ENCODE data around the gene MPG. TPM values are rescaled to one million over a fixed set of nuclear protein-coding genes. Genes with fewer than 3 reads are reported as not detected.

Gene MPG
- polyA plus RNA-seq, 3 donors = 32.5 to 86.9 (median 70.6) TPM

GRCh38 chr16:125011-125410 lies 47.0 kb downstream of the MPG start:
- Mint-ChIP-seq H3K27ac (no peak overlapping the region), H3K9me3 (no peaks in the 10 kb centered on the region), H3K4me1 (no peaks in the 10 kb centered on the region), H3K27me3 (ENCODE audit: low read depth in 3 of 3) (no peaks in the 10 kb centered on the region), H3K4me3 (no peak overlapping the region), H3K36me3 (peaks cover 23 to 35% of the 10 kb centered on the region in 2 donors)
- intact Hi-C loops (cut with micrococcal nuclease) = no loop called here
- Histone ChIP-seq H3K9ac (ENCODE audit: insufficient read depth, low read length, poor library complexity, severe bottlenecking) (no peak overlapping the region), H3K9me3 (replicated peaks in 1 of 2; ENCODE audit: control insufficient read depth in 1 of 2, insufficient read depth in 1 of 2, low read length in 2 of 2) (no peaks in the 10 kb centered on the region), H2AFZ (ENCODE audit: insufficient read depth, low read depth, low read length, poor library complexity, severe bottlenecking) (no peak overlapping the region), H3K4me3 (replicated peaks in 1 of 3; ENCODE audit: low read depth in 2 of 3, low read length in 3 of 3) (no peak overlapping the region), H3K36me3 (replicated peaks in 1 of 2; ENCODE audit: control insufficient read depth in 1 of 2, insufficient read depth in 2 of 2, low read length in 2 of 2) (peaks cover 2 to 11% of the 10 kb centered on the region in 2 donors), H3K27ac (ENCODE audit: low read depth in 1 of 2, low read length in 2 of 2) (no peak overlapping the region), H3K79me2 (ENCODE audit: insufficient read depth, low read length) (no peaks in the 10 kb centered on the region), H4K20me1 (ENCODE audit: insufficient read depth, low read length) (no peaks in the 10 kb centered on the region), H3K4me1 (ENCODE audit: control insufficient read depth in 1 of 2, insufficient read depth in 2 of 2, low read length in 2 of 2) (no peaks in the 10 kb centered on the region), H3K27me3 (ENCODE audit: control insufficient read depth in 2 of 2, insufficient read depth in 2 of 2, low read length in 2 of 2) (no peaks in the 10 kb centered on the region), H3K4me2 (replicated peaks; ENCODE audit: extremely low read depth, low read length, poor library complexity, severe bottlenecking) (no peak overlapping the region)
- WGBS (ENCODE audit: insufficient coverage) = no CpG with 5 or more reads among the region's 3 CpGs
- no peak for TF ChIP-seq CTCF (IDR thresholded peaks at IDR 0.05)
- DNase-seq = no peak

GRCh38 chr16:129075-129474 lies 51.0 kb downstream of the MPG start:
- intact Hi-C loops (cut with micrococcal nuclease) = no loop called here
- no peak overlapping the region for H3K27ac Mint-ChIP-seq
- H3K27me3 Mint-ChIP-seq (ENCODE audit: low read depth in 3 of 3) = no peaks in the 10 kb centered on the region
- Histone ChIP-seq H3K79me2 (ENCODE audit: insufficient read depth, low read length) (peaks cover 3% of the 10 kb centered on the region), H3K4me3 (replicated peaks in 1 of 3; ENCODE audit: low read depth in 2 of 3, low read length in 3 of 3) (no peak overlapping the region), H3K27me3 (ENCODE audit: control insufficient read depth in 2 of 2, insufficient read depth in 2 of 2, low read length in 2 of 2) (no peaks in the 10 kb centered on the region), H3K4me2 (replicated peaks; ENCODE audit: extremely low read depth, low read length, poor library complexity, severe bottlenecking) (no peak overlapping the region), H3K9ac (ENCODE audit: insufficient read depth, low read length, poor library complexity, severe bottlenecking) (no peak overlapping the region), H3K36me3 (replicated peaks in 1 of 2; ENCODE audit: control insufficient read depth in 1 of 2, insufficient read depth in 2 of 2, low read length in 2 of 2) (peaks cover 0 to 14% of the 10 kb centered on the region in 2 donors), H3K9me3 (replicated peaks in 1 of 2; ENCODE audit: control insufficient read depth in 1 of 2, insufficient read depth in 1 of 2, low read length in 2 of 2) (no peaks in the 10 kb centered on the region), H3K4me1 (ENCODE audit: control insufficient read depth in 1 of 2, insufficient read depth in 2 of 2, low read length in 2 of 2) (no peaks in the 10 kb centered on the region), H2AFZ (ENCODE audit: insufficient read depth, low read depth, low read length, poor library complexity, severe bottlenecking) (no peak overlapping the region), H4K20me1 (ENCODE audit: insufficient read depth, low read length) (no peaks in the 10 kb centered on the region), H3K27ac (ENCODE audit: low read depth in 1 of 2, low read length in 2 of 2) (no peak overlapping the region)
- peaks cover 13 to 23% of the 10 kb centered on the region in 2 donors for H3K36me3 Mint-ChIP-seq
- no peak for DNase-seq
- no peaks in the 10 kb centered on the region for H3K9me3 Mint-ChIP-seq
- TF ChIP-seq CTCF (IDR thresholded peaks at IDR 0.05) = no peak
- no peak overlapping the region for H3K4me3 Mint-ChIP-seq
- 100% methylated on average over 2 of the region's 2 CpGs for WGBS (ENCODE audit: insufficient coverage)
- no peaks in the 10 kb centered on the region for H3K4me1 Mint-ChIP-seq
